NCI-H146 treated with DMSO at 0.1 percent for 48 hours (cell line): ENCODE results near the gene GABRG3.

Experiments
- DNase-seq: peaks from one replicate; lab custom pipeline; 2025; ENCODE audit not compliant: unreplicated experiment; lab: John Stamatoyannopoulos, UW

GABRG3 gene

GRCh38 chr15:27490867-27491595 lies 520.0 kb downstream of the GABRG3 start:
- DNase-seq, result no peak

- DNase-seq, result no peak
These were observed 521.0 kb downstream of the GABRG3 start for GRCh38 chr15:27491666-27492621.

DNA sequence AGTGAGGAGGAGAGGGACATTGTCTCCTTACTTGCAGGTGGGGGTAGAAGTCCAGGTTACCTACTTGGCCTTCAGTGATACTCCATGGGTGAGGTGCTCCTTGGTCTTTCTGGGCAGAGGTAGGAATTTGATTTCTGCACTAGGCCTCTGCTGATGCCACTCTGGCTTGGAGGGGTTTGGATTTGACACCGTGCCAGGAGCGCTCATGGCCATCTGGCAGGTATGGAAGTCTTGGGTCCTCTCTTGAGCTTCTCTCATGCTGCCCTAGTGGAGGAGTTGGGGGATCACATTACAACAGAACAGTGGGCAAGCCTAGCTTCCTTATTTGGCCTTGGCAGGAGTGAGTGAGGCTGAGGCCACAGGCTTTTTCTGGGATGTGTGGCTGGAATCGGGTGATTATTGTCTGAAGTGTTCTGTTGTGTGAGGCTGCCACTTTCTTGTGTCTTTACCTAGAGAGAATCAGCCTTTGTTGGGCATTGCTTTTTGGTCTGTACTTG lies 525.0 kb downstream of the GABRG3 start:
- no peak for DNase-seq

DNA sequence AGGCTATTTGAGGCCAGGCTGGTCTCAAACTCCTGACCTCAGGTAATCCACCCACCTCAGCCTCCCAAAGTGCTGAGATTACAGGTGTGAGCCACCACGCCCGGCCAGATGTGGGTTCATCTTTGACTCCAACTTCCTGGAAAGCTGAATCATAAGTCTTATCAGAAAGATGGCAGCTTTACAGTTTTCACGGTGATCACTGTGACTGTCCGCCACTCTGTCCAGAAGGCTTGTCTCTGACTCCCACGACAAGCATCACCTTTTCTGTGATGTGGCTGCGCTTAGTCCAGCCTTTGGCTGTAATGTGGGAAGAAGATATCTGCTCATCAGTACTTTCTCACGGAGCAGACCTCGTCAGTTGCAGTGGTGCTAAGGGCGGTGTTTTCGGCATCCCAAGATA lies 527.7 kb downstream of the GABRG3 start:
- DNase-seq, result no peak

GRCh38 chr15:27499191-27499590 lies 528.2 kb downstream of the GABRG3 start:
- peak; percentile 22 for DNase-seq

GRCh38 chr15:27499719-27500118 lies 528.7 kb downstream of the GABRG3 start:
- no peak for DNase-seq

- DNase-seq, result no peak
These were observed 529.2 kb downstream of the GABRG3 start for GRCh38 chr15:27500206-27500605.

GRCh38 chr15:27506752-27507151 lies 535.8 kb downstream of the GABRG3 start:
- DNase-seq, result no peak

DNA sequence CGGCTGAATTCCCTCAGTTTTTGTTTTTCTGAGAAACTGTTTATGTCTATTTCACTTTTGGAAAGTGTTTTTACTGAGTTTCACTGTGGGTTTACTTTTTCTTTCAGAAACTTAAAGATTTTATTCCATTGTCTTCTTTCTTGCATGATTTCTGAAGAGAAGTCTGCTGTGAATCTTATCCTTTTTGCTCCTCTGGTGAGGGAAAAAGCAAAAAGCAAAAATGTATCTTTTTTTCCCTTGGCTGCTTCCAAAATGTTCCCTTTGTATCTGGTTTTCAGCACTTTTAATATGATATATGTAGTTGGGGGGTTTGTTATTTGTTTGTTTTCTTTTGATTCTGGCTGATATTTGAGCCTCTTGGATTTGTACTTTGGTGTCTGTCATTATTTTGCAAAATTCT lies 538.0 kb downstream of the GABRG3 start:
- no peak for DNase-seq

- no peak for DNase-seq
These were observed 541.5 kb downstream of the GABRG3 start for GRCh38 chr15:27512281-27513001.

DNA sequence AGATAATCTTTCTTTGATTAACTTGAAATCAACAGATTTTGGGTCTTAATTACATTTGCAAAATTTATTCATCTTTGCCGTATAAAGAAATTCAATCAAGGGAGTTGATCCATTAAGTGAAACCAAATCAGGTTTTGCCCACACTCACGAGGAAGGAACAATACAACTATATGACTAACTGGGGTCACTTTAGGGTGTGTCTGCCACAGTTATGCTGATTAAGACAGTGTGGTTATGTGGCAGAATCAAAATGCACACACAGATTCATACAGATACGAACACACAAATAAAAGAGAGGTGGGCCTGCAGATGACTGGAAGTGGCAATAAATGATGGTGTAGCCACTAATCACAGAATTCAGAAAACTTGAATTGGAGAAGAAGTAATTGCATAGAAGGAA lies 543.5 kb downstream of the GABRG3 start:
- no peak for DNase-seq

DNA sequence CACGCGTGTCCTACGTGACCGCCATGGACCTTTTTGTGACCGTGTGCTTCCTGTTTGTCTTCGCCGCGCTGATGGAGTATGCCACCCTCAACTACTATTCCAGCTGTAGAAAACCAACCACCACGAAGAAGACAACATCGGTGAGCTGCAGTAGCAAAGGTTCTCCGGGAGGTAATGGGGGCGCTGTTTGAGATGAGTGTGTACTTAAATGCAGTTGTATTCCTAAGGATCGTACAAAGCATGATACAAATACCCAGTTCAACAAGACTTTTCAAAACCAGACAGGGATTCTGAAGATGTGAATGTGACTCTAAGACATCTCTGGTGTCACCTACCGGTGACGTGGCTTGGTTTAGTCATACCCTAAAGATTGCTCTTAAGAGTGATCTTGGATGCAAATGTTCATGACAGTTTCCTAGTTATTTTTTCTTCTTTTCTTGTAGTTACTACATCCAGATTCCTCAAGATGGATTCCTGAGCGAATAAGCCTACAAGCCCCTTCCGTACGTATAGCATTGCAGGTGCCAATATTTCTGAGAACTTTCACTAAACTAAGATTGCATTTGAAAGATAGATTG lies 556.6 kb downstream of the GABRG3 start:
- no peak for DNase-seq

DNA sequence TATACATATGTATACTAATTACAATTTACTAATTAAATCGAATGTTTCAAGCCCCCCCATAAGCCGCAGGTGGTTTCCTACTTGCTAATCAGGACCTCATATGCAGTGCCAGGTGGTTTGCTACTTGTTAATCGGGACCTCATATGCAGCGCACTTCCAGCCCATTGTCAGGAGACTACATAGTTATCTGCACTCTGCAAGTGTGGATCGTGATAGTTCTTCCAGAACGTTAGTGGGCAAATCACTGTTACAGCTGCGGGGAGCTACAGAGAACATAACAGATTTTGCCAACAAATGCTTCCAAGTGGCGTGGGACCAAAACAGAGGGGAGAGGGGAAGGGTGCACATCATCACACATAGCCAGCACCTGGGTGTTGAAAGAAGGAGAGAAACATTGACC lies 558.4 kb downstream of the GABRG3 start:
- DNase-seq, result no peak

GRCh38 chr15:27530994-27531393 lies 560.0 kb downstream of the GABRG3 start:
- no peak for DNase-seq

GRCh38 chr15:27532358-27532757 lies 561.4 kb downstream of the GABRG3 start:
- no peak for DNase-seq

GRCh38 chr15:27535445-27536129 lies 564.6 kb downstream of the GABRG3 start:
- no peak for DNase-seq

- peak; percentile 78 for DNase-seq
These were observed 567.3 kb downstream of the GABRG3 start for GRCh38 chr15:27538325-27538724.

GRCh38 chr15:27541581-27541980 lies 570.6 kb downstream of the GABRG3 start:
- DNase-seq, result no peak

GRCh38 chr15:27545494-27546255 lies 574.7 kb downstream of the GABRG3 start:
- no peak for DNase-seq

- no peak for DNase-seq
These were observed 578.8 kb downstream of the GABRG3 start for GRCh38 chr15:27549746-27550145.
